GM21390 (cell line): ENCODE data around the gene PNPLA5.
"Not testable (repeated sequence)": the region's sequence is repeated elsewhere in the genome, so short reads cannot be mapped to it uniquely, and the experiment has no call there.

Source experiments
- ATAC-seq: cut with Tn5 transposase; IDR thresholded peaks from one replicate; pipeline ENCODE4 v1.9.1; 2021; ENCODE audit not compliant: unreplicated experiment

Gene PNPLA5

GRCh38 chr22:43882122-43882767 is 9.6 kb downstream of the PNPLA5 start:
- ATAC-seq, result no peak

GRCh38 chr22:43881091-43882061 is 10.4 kb downstream of the PNPLA5 start:
- ATAC-seq, result no peak

- ATAC-seq, result no peak
Measured at GRCh38 chr22:43880541-43880991, 11.2 kb downstream of the PNPLA5 start.

- ATAC-seq, result no peak
Measured at GRCh38 chr22:43879901-43880540, 11.8 kb downstream of the PNPLA5 start.

GRCh38 chr22:43878831-43879550 is 12.8 kb downstream of the PNPLA5 start:
- ATAC-seq, result no peak

GRCh38 chr22:43878079-43878795 is 13.6 kb downstream of the PNPLA5 start:
- no peak for ATAC-seq

- ATAC-seq, result no peak
Measured at GRCh38 chr22:43876866-43877509, 14.8 kb downstream of the PNPLA5 start.

- ATAC-seq, result no peak
Measured at GRCh38 chr22:43869799-43870198, 22.0 kb downstream of the PNPLA5 start.

- ATAC-seq, result not testable (repeated sequence)
Measured at GRCh38 chr22:43869001-43869400, 22.8 kb downstream of the PNPLA5 start.

GRCh38 chr22:43867839-43868635 is 23.8 kb downstream of the PNPLA5 start:
- ATAC-seq, result no peak

- no peak for ATAC-seq
Measured at GRCh38 chr22:43862882-43863202, 29.0 kb downstream of the PNPLA5 start.

GRCh38 chr22:43862074-43862881 is 29.5 kb downstream of the PNPLA5 start, which contains the start of gene SULT4A1:
Gene SULT4A1 (minus strand): TSS chr22:43862513. CDS start chr22:43862382, 131 bp downstream.
- no peak for ATAC-seq

GRCh38 chr22:43861529-43861928 is 30.3 kb downstream of the PNPLA5 start:
- ATAC-seq, result no peak

GRCh38 chr22:43860831-43861230 is 31.0 kb downstream of the PNPLA5 start:
- no peak for ATAC-seq

- no peak for ATAC-seq
Measured at GRCh38 chr22:43860126-43860525, 31.7 kb downstream of the PNPLA5 start.

GRCh38 chr22:43859621-43860020 is 32.2 kb downstream of the PNPLA5 start:
- ATAC-seq, result no peak

- no peak for ATAC-seq
Measured at GRCh38 chr22:43859176-43859575, 32.6 kb downstream of the PNPLA5 start.
